Mesendoderm (in vitro differentiated cells): ENCODE measurements around the gene FAM168A.

Experiments used
- DNase-seq: peaks from one replicate; pipeline ENCODE4 v3.0.0; 2013
- H2AK5ac ChIP-seq: 2 replicates; pipeline ENCODE4 v1.6.1; 2013; ENCODE audit warnings: low read length, inconsistent platforms
- H2BK120ac ChIP-seq: 2 replicates; pipeline ENCODE4 v1.6.1; 2013; ENCODE audit warnings: low read depth, mild to moderate bottlenecking, low read length, moderate library complexity, mixed read lengths
- H2BK15ac ChIP-seq: replicated peaks from 2 replicates; pipeline ENCODE4 v1.6.1; 2013; ENCODE audit warnings: low read depth, mild to moderate bottlenecking, moderate library complexity
- H2BK5ac ChIP-seq: 2 replicates; pipeline ENCODE4 v1.6.1; 2013; ENCODE audit warnings: low read length, inconsistent platforms
- H3K18ac ChIP-seq: 2 replicates; pipeline ENCODE4 v1.6.1; 2013; ENCODE audit warnings: mild to moderate bottlenecking, low read length, mixed read lengths
- H3K23ac ChIP-seq: one replicate; pipeline ENCODE4 v1.6.1; 2013; ENCODE audit warnings: low read length
- H3K27ac ChIP-seq: 2 replicates; pipeline ENCODE4 v1.5.1; 2013; ENCODE audit warnings: low read depth, mild to moderate bottlenecking, inconsistent platforms, low read length, moderate library complexity
- H3K27me3 ChIP-seq: 2 replicates; pipeline ENCODE4 v1.6.1; 2013; ENCODE audit warnings: low read length, control low read depth, mild to moderate bottlenecking, inconsistent platforms; ENCODE audit not compliant: insufficient read depth, poor library complexity
- H3K36me3 ChIP-seq: 2 replicates; pipeline ENCODE4 v1.6.1; 2013; ENCODE audit warnings: low read length, inconsistent platforms; ENCODE audit not compliant: control insufficient read depth, insufficient read depth
- H3K4ac ChIP-seq: one replicate; pipeline ENCODE4 v1.6.1; 2013; ENCODE audit warnings: low read depth, mild to moderate bottlenecking, low read length, moderate library complexity
- H3K4me1 ChIP-seq: 2 replicates; pipeline ENCODE4 v1.6.1; 2013; ENCODE audit warnings: low read depth, low read length, inconsistent platforms; ENCODE audit not compliant: control insufficient read depth
- H3K4me2 ChIP-seq: 2 replicates; pipeline ENCODE4 v1.6.1; 2013; ENCODE audit warnings: low read length
- H3K4me3 ChIP-seq: 2 replicates; pipeline ENCODE4 v1.5.1; 2013; ENCODE audit warnings: mild to moderate bottlenecking, low read length
- H3K56ac ChIP-seq: one replicate; pipeline ENCODE4 v1.6.1; 2013; ENCODE audit warnings: low read length
- H3K79me1 ChIP-seq: 2 replicates; pipeline ENCODE4 v1.6.1; 2013; ENCODE audit warnings: low read length, inconsistent platforms
- H3K79me2 ChIP-seq: 2 replicates; pipeline ENCODE4 v1.6.1; 2013; ENCODE audit warnings: mild to moderate bottlenecking, low read length; ENCODE audit not compliant: control insufficient read depth, insufficient read depth
- H3K9ac ChIP-seq: 2 replicates; pipeline ENCODE4 v1.6.1; 2013; ENCODE audit warnings: low read length, inconsistent platforms
- H4K5ac ChIP-seq: one replicate; pipeline ENCODE4 v1.6.1; 2013; ENCODE audit warnings: low read length
- H4K8ac ChIP-seq: one replicate; pipeline ENCODE4 v1.6.1; 2013; ENCODE audit warnings: low read depth, mild to moderate bottlenecking, control low read depth, low read length, moderate library complexity
- WGBS: extraction: QIAGEN DNeasy Blood & Tissue Kit; methylation state at CpG from one replicate; pipeline ENCODE4 v1.1.7; 2013; ENCODE audit warnings: low lambda C conversion rate, missing lambda C conversion rate; ENCODE audit not compliant: insufficient coverage; ENCODE audit errors: extremely low coverage; 5-methylcytosine and 5-hydroxymethylcytosine counted together

FAM168A gene

DNA sequence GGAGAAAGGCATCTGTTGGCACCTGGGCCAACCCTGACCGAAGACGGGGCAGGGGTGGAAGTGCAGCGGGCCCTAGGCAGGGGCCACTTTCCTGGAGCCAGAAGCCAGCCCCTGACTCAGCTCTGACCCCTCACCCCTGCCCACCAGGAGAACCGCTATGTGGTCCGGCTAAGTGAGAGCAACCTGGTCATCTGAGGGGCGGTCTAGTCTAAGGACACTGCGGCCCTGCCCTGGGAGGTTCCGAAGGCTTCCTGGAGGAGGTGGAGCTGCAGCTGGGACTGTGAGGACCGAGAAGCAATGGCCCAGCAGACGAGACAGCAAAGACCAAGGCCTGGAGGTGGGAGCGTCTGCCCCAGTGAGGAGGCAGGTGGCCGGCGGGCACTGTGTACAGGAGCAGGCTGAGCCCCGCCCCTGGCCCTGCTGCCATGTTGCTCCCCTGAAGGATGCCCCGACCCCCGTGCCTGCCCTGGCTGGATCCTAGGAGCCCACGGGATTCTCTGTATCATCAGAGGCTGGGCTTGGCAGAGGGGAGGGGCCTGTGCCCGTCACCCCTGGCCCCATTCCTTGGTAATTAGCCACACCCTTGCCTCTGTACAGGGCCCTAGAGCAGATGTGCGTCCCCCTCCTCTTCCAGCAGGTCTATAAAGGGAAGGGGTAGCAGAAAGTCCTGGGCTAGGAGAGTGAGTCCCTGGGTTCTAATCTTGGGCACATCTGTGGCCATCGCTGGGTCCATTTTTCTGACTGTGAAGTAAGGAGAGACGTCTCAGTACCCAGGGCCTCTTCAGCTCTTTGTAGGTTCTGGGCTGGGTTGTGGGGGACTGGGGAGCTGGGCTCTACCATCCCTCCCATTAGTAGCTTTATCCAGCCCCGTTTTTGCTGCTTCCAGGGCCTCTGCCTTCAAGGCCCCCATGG is 202.4 kb downstream of the FAM168A start:
- Histone ChIP-seq H3K9ac (no peak overlapping the region), H2BK120ac (no peak overlapping the region), H3K27ac (no peak overlapping the region), H3K4me2 (no peak overlapping the region), H3K36me3 (no peaks in the 10 kb centered on the region), H3K4me1 (no peaks in the 10 kb centered on the region), H3K27me3 (no peaks in the 10 kb centered on the region), H3K18ac (no peak overlapping the region), H4K8ac (no peak overlapping the region), H3K79me2 (no peaks in the 10 kb centered on the region), H3K23ac (no peak overlapping the region), H2BK15ac (no peak overlapping the region), H2BK5ac (no peak overlapping the region), H3K4ac (no peak overlapping the region), H4K5ac (no peak overlapping the region), H2AK5ac (no peak overlapping the region), H3K56ac (no peak overlapping the region), H3K4me3 (no peak overlapping the region), H3K79me1 (no peaks in the 10 kb centered on the region)
- WGBS, result no CpG with 5 or more reads among the region's 22 CpGs
- DNase-seq, result no peak

DNA sequence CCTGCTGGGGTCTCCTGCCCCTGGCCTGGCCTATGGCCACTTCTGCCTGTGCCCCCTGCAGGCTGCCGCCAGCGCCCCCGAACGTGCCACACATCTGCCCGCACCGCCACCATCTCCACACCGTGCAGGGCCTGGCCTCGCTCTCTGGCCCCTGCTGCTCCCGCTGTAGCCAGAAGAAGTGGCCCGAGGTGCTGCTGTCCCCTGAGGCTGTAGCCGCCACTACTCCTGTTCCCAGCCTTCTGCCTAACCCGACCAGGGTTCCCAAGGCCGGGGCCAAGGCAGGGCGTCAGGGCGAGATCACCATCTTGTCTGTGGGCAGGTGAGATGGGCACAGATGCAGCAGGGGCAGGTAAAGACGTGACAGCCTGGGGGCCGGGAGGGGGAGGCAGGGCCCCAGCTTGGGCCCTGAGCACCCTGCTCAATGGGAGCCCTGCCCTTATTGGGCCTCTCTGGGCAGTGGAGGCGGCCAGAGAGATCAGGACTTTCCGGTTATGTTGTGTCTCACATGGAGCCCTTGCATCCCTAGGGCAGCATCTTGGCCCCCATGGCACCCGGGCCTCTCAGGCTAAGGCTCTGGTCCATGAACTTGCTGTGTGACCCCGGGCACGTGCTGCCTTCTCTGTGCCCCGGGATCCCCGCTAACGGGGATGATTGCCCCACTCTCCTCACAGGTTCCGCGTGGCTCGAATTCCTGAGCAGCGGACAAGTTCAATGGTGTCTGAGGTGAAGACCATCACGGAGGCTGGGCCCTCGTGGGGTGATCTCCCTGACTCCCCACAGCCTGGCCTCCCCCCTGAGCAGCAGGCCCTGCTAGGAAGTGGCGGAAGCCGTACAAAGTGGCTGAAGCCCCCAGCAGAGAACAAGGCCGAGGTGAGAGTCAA is 203.3 kb downstream of the FAM168A start:
- Histone ChIP-seq H3K4me1 (no peaks in the 10 kb centered on the region), H3K27me3 (no peaks in the 10 kb centered on the region), H3K27ac (no peak overlapping the region), H3K56ac (no peak overlapping the region), H3K18ac (no peak overlapping the region), H3K4ac (no peak overlapping the region), H2AK5ac (no peak overlapping the region), H3K9ac (no peak overlapping the region), H3K36me3 (no peaks in the 10 kb centered on the region), H4K5ac (no peak overlapping the region), H3K23ac (no peak overlapping the region), H3K79me2 (no peaks in the 10 kb centered on the region), H2BK15ac (no peak overlapping the region), H3K4me3 (no peak overlapping the region), H4K8ac (no peak overlapping the region), H2BK120ac (no peak overlapping the region), H3K4me2 (no peak overlapping the region), H2BK5ac (no peak overlapping the region), H3K79me1 (no peaks in the 10 kb centered on the region)
- DNase-seq, result no peak
- no CpG with 5 or more reads among the region's 34 CpGs for WGBS

DNA sequence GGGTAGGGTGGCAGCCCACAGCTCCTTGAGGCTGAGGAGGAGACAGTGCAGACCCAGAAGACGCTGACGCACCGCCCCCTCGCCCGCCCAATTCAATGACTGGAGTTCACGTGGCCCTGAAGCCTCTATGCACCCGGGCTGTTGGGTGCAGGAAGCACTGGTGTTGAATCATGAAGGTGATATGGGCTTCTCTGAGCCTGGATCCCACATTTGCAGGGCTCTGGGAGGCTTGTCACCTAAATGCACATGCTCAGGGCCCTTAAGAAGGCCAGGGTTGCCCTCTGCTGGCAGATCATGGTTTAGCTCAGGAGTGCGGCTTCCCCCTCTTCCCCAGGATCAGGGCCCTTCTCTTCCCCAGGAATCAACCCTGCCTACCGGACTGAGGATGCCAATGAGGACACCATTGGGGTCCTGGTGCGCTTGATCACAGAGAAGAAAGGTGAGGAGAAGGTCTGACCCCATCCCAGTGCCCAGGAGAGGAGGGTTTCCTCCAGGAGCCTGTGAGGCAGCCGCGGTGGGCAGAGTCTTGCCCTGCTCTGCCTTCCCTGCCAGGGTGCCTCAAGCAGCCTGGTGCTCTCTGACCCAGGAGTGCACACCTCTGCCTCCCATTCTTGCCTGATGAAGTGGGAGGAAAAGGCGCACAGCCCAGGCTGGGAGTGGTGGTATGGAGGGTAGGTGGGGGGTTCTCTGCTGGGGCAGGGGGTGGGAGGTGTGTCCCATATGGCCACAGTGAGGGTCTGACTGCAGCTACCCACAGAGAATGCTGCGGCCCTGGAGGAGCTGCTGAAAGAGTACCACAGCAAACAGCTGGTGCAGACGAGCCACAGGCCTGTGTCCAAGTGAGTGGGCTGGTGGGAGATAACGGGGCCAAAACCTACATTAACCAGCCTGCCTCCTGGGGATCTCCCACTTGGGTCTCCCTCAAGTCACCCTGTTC is 204.2 kb downstream of the FAM168A start:
- Histone ChIP-seq H3K18ac (no peak overlapping the region), H3K23ac (no peak overlapping the region), H3K9ac (no peak overlapping the region), H4K8ac (no peak overlapping the region), H2BK15ac (no peak overlapping the region), H4K5ac (no peak overlapping the region), H3K4me2 (no peak overlapping the region), H3K79me2 (no peaks in the 10 kb centered on the region), H2BK5ac (no peak overlapping the region), H3K27ac (no peak overlapping the region), H3K4me1 (no peaks in the 10 kb centered on the region), H3K4me3 (no peak overlapping the region), H2AK5ac (no peak overlapping the region), H2BK120ac (no peak overlapping the region), H3K27me3 (no peaks in the 10 kb centered on the region), H3K36me3 (no peaks in the 10 kb centered on the region), H3K4ac (no peak overlapping the region), H3K56ac (no peak overlapping the region), H3K79me1 (no peaks in the 10 kb centered on the region)
- peak; percentile 87 for DNase-seq
- no CpG with 5 or more reads among the region's 16 CpGs for WGBS

DNA sequence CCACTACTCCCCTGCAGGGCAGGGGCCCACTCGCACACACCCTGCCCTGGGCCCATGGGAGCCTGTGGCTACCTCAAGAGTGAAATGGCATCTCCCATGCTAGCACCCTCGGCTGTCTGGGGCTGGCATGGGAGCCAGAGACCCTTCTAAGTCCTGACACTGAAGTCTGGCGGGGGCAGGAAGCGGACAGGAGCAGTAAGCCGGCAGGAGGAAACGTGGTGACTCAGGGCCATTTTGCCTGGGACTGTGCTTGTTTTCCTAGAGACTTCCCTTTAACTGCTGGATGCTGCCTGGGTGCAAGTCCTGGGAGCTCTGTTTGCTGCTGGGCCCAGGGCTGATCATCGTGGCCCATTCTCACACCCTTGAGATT is 204.9 kb downstream of the FAM168A start:
- no CpG with 5 or more reads among the region's 7 CpGs for WGBS
- DNase-seq, result no peak
- no peak overlapping the region for H3K9ac ChIP-seq

DNA sequence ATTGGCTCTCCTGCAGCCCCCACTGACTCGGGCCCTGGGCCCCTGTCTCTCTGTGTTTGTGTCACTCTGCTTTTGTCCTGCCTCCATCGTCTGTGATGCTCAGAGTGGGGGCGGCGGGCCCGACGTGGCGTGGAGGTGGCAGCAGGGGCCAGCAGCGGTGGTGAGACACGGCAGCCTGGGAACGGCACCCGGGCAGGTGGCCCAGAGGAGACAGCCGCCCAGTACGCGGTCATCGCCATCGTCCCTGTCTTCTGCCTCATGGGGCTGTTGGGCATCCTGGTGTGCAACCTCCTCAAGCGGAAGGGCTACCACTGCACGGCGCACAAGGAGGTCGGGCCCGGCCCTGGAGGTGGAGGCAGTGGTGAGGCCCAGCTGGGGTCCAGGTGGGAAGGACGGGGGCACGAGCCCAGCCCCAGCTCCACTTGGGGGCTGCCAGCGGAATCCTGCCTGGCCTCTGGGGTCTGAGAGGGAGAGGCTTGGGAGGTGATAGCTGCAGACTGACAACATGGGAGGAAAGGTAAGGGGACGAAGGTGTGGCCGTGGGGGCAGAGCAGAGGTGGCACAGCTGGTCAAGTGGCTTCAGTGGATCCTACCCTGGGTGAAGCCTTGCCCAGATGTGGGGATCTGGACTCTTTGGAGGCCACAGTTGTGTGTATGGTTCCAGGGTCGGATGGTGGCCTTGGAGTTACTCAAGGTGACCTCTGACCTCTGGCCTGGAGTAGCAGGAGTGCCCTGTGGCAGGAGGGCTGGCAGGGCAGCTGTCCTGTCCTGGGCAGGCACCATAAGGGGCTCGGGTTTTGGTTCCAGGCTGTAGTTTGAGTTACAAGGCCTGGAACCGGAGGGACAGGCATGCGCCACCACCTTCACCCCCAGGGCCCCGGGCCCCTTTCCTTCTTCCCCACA is 205.6 kb downstream of the FAM168A start:
- H2BK15ac ChIP-seq, result no peak overlapping the region
- H3K36me3 ChIP-seq, result no peaks in the 10 kb centered on the region
- WGBS, result no CpG with 5 or more reads among the region's 31 CpGs
- no peak for DNase-seq
- no peak overlapping the region for H2AK5ac ChIP-seq
- H2BK5ac ChIP-seq, result no peak overlapping the region
- H3K4me3 ChIP-seq, result no peak overlapping the region
- H3K27me3 ChIP-seq, result no peaks in the 10 kb centered on the region
- no peak overlapping the region for H4K8ac ChIP-seq
- H3K4me2 ChIP-seq, result no peak overlapping the region
- no peak overlapping the region for H3K4ac ChIP-seq
- peaks cover 2% of the 10 kb centered on the region for H3K79me1 ChIP-seq
- H3K27ac ChIP-seq, result no peak overlapping the region
- no peaks in the 10 kb centered on the region for H3K79me2 ChIP-seq
- H3K9ac ChIP-seq, result no peak overlapping the region
- no peak overlapping the region for H2BK120ac ChIP-seq
- no peak overlapping the region for H4K5ac ChIP-seq
- no peaks in the 10 kb centered on the region for H3K4me1 ChIP-seq
- no peak overlapping the region for H3K23ac ChIP-seq
- H3K18ac ChIP-seq, result no peak overlapping the region
- no peak overlapping the region for H3K56ac ChIP-seq

More for the DNA sequence above, 204.9 kb downstream of the FAM168A start:
- no peak overlapping the region for H2AK5ac ChIP-seq
- no peaks in the 10 kb centered on the region for H3K27me3 ChIP-seq
- H2BK15ac ChIP-seq, result no peak overlapping the region
- no peaks in the 10 kb centered on the region for H3K79me2 ChIP-seq
- no peak overlapping the region for H3K27ac ChIP-seq
- H3K4me2 ChIP-seq, result no peak overlapping the region
- no peak overlapping the region for H3K23ac ChIP-seq
- no peak overlapping the region for H2BK120ac ChIP-seq
- no peak overlapping the region for H3K18ac ChIP-seq
- H3K36me3 ChIP-seq, result no peaks in the 10 kb centered on the region
- no peaks in the 10 kb centered on the region for H3K4me1 ChIP-seq
- H4K5ac ChIP-seq, result no peak overlapping the region
- H2BK5ac ChIP-seq, result no peak overlapping the region
- no peak overlapping the region for H3K4me3 ChIP-seq
- no peak overlapping the region for H4K8ac ChIP-seq
- H3K4ac ChIP-seq, result no peak overlapping the region
- H3K56ac ChIP-seq, result no peak overlapping the region
- H3K79me1 ChIP-seq, result peaks cover 2% of the 10 kb centered on the region
